ENCODE data around the gene SH3RF2. TPM values are rescaled to one million over a fixed set of nuclear protein-coding genes. Genes with fewer than 3 reads are reported as not detected.
"Not testable (repeated sequence)": the region's sequence is repeated elsewhere in the genome, so short reads cannot be mapped to it uniquely, and the experiment has no call there.

The SH3RF2 gene
- total and polyA plus RNA-seq, 2 donors (not counting 1 experiment from before 2014, with no cell fraction given), result 0.03 TPM; not detected in 1

DNA sequence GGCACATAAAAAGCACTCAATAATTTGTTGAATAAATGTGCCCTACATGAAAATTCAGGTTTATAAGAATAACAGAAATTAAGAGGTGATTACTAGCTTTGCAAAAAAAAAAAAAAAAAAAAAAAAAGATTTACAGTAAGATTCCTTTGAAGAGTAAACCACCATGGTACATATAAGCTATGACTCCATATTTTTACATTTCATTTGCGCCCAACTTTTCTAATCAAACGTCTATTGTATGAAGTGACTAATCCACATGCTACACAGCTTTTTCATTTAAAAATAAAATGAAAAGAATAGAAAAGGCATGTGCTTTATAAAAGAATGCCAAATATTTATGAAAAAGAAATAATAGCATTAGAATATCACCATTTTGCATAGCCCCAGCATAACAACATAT, 169.1 kb downstream of the SH3RF2 start, which contains the start of gene PLAC8L1:
TSS of gene PLAC8L1 (minus strand) at position 101 of the 400 bp plus-strand sequence. CDS start 1,266 bp downstream, outside the sequence.
- CTCF ChIA-PET, result no interaction called here
- intact Hi-C loops (cut with micrococcal nuclease), result no loop called here
- H3K27ac Mint-ChIP-seq, result no peak within 1 kb of the TSS

DNA sequence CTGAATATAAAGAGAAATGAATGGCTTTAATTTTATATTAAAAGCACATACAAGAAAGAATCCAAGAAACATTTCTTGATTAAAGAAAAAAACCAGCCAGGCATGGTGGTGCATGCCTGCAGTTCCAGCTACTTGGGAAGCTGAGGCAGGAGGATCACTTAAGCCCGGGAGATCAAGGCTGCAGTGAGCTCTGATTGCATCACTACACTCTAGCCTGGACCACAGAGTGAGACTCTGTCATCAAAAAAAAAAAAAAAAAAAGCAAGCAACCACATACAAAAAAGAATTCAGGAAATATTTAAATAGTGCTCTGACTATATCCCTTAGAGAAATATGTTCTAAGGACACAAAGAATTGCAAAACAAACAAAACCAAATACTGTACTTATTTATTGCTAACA, 171.5 kb downstream of the SH3RF2 start:
- intact Hi-C loops (cut with micrococcal nuclease), result no loop called here
- no peak for DNase-seq
- no peaks in the 10 kb centered on the region for H3K27me3 ChIP-seq (replicated peaks in 1 of 4; ENCODE audit: control extremely low read depth in 1 of 4, control insufficient read depth in 3 of 4, insufficient read depth in 4 of 4, low read length in 3 of 4)
- no peak overlapping the region for H3K4me3 ChIP-seq (ENCODE audit: control extremely low read depth in 1 of 5, extremely low read depth in 1 of 5, insufficient read depth in 1 of 5, low read depth in 2 of 5, low read length in 4 of 5)
- no peak overlapping the region for H2AFZ ChIP-seq (ENCODE audit: insufficient read depth, low read depth, low read length, poor library complexity, severe bottlenecking)
- H3K9me3 ChIP-seq (ENCODE audit: control extremely low read depth in 1 of 3, control insufficient read depth in 2 of 3, insufficient read depth in 1 of 3, low read length in 2 of 3), result peaks cover 0 to 4% (median 0%) of the 10 kb centered on the region in 3 donors
- no peak for ATAC-seq (ENCODE audit: low read depth)
- H3K4me1 ChIP-seq (ENCODE audit: control insufficient read depth in 2 of 2, insufficient read depth in 2 of 2, low read length in 2 of 2), result no peaks in the 10 kb centered on the region
- H3K27ac ChIP-seq (ENCODE audit: low read length in 2 of 2), result no peak overlapping the region
- no CpG with 5 or more reads among the region's 1 CpG for WGBS (ENCODE audit: insufficient coverage)
- no peak overlapping the region for H3K9ac ChIP-seq (ENCODE audit: low read length)
- no peaks in the 10 kb centered on the region for H3K9me3 Mint-ChIP-seq (ENCODE audit: insufficient read depth)
- no peaks in the 10 kb centered on the region for H4K20me1 ChIP-seq (ENCODE audit: control insufficient read depth, insufficient read depth, low read length, poor library complexity, severe bottlenecking)
- H3K4me1 Mint-ChIP-seq, result peaks cover 1% of the 10 kb centered on the region
- ChIA-PET CTCF (no interaction called here), POLR2A (interaction anchor here (0.6 kb wide), 1 partner anchor 68 kb away, joined by 3 read pairs; no protein-coding TSS in a partner anchor)
- no peaks in the 10 kb centered on the region for H3K79me2 ChIP-seq (ENCODE audit: control insufficient read depth, insufficient read depth, low read length)
- no peak overlapping the region for H3K4me3 Mint-ChIP-seq
- TF ChIP-seq EZH2 (IDR thresholded peaks at IDR 0.05; ENCODE audit: borderline replicate concordance, insufficient read depth, low read depth, low read length, poor library complexity, severe bottlenecking) (no peak), CTCF (IDR thresholded peaks at IDR 0.05) (no peak)
- no peak overlapping the region for H3K27ac Mint-ChIP-seq
- no peak overlapping the region for H3K4me2 ChIP-seq (replicated peaks; ENCODE audit: low read depth, low read length, poor library complexity, severe bottlenecking)
- H3K27me3 Mint-ChIP-seq, result no peaks in the 10 kb centered on the region
- H3K36me3 ChIP-seq (replicated peaks in 1 of 2; ENCODE audit: control extremely low read depth in 1 of 2, control insufficient read depth in 1 of 2, extremely low read depth in 1 of 2, insufficient read depth in 2 of 2, low read length in 1 of 2), result peaks cover 0 to 9% of the 10 kb centered on the region in 2 experiments

More for the DNA sequence above, 169.1 kb downstream of the SH3RF2 start, which contains the start of gene PLAC8L1:
- TF ChIP-seq CTCF (IDR thresholded peaks at IDR 0.05), result no peak
- TF ChIP-seq EZH2 (IDR thresholded peaks at IDR 0.05; ENCODE audit: borderline replicate concordance, insufficient read depth, low read depth, low read length, poor library complexity, severe bottlenecking), result no peak
- no peaks in the 10 kb centered on the region for H3K4me1 ChIP-seq (ENCODE audit: control insufficient read depth in 2 of 2, insufficient read depth in 2 of 2, low read length in 2 of 2)
- whole genome bisulfite sequencing (ENCODE audit: insufficient coverage), result no CpG with 5 or more reads among the region's 2 CpGs
- H3K27ac ChIP-seq (ENCODE audit: low read length in 2 of 2), result no peak within 1 kb of the TSS
- no peak within 1 kb of the TSS for H3K4me2 ChIP-seq (replicated peaks; ENCODE audit: low read depth, low read length, poor library complexity, severe bottlenecking)
- no peak within 1 kb of the TSS for H3K4me3 Mint-ChIP-seq
- no peaks in the 10 kb centered on the region for H3K27me3 Mint-ChIP-seq
- ATAC-seq (ENCODE audit: low read depth), result no peak
- no peaks in the 10 kb centered on the region for H3K27me3 ChIP-seq (replicated peaks in 1 of 4; ENCODE audit: control extremely low read depth in 1 of 4, control insufficient read depth in 3 of 4, insufficient read depth in 4 of 4, low read length in 3 of 4)
- H4K20me1 ChIP-seq (ENCODE audit: control insufficient read depth, insufficient read depth, low read length, poor library complexity, severe bottlenecking), result no peaks in the 10 kb centered on the region
- no peaks in the 10 kb centered on the region for H3K4me1 Mint-ChIP-seq
- H3K4me3 ChIP-seq (ENCODE audit: control extremely low read depth in 1 of 5, extremely low read depth in 1 of 5, insufficient read depth in 1 of 5, low read depth in 2 of 5, low read length in 4 of 5), result no peak within 1 kb of the TSS
- POLR2A ChIA-PET, result no interaction called here
- H3K9me3 Mint-ChIP-seq (ENCODE audit: insufficient read depth), result no peaks in the 10 kb centered on the region
- H3K79me2 ChIP-seq (ENCODE audit: control insufficient read depth, insufficient read depth, low read length), result no peaks in the 10 kb centered on the region
- H2AFZ ChIP-seq (ENCODE audit: insufficient read depth, low read depth, low read length, poor library complexity, severe bottlenecking), result no peak within 1 kb of the TSS
- peaks cover 0 to 4% (median 0%) of the 10 kb centered on the region in 3 donors for H3K9me3 ChIP-seq (ENCODE audit: control extremely low read depth in 1 of 3, control insufficient read depth in 2 of 3, insufficient read depth in 1 of 3, low read length in 2 of 3)
- H3K36me3 ChIP-seq (replicated peaks in 1 of 2; ENCODE audit: control extremely low read depth in 1 of 2, control insufficient read depth in 1 of 2, extremely low read depth in 1 of 2, insufficient read depth in 2 of 2, low read length in 1 of 2), result no peaks in the 10 kb centered on the region
- no peak for DNase-seq
- H3K9ac ChIP-seq (ENCODE audit: low read length), result no peak within 1 kb of the TSS

DNA sequence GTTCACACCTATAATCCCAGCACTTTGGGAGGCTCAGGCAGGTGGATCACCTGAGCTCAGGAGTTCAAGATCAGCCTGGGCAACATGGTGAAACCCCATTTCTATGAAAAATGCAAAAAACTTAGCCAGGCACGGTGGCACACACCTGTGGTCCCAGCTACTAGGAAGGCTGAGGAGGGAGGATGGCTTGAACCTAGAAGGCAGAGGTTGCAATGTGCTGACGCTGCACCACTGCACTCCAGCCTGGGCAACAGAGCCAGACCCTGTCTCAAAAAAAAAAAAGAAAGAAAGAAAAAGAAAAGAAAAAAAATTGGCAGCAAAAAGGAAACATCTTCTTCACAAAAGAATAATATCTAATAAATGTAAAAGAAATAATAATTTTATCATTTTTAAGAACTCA, 172.5 kb downstream of the SH3RF2 start:
- H3K4me1 Mint-ChIP-seq; H3K4me1 ChIP-seq (ENCODE audit: control insufficient read depth in 2 of 2, insufficient read depth in 2 of 2, low read length in 2 of 2); DNase-seq; H3K27me3 Mint-ChIP-seq; H3K9me3 Mint-ChIP-seq (ENCODE audit: insufficient read depth); H3K27me3 ChIP-seq (replicated peaks in 1 of 4; ENCODE audit: control extremely low read depth in 1 of 4, control insufficient read depth in 3 of 4, insufficient read depth in 4 of 4, low read length in 3 of 4); ATAC-seq (ENCODE audit: low read depth); H3K27ac ChIP-seq (ENCODE audit: low read length in 2 of 2); POLR2A ChIA-PET; CTCF ChIA-PET; H3K9ac ChIP-seq (ENCODE audit: low read length); H4K20me1 ChIP-seq (ENCODE audit: control insufficient read depth, insufficient read depth, low read length, poor library complexity, severe bottlenecking); H3K9me3 ChIP-seq (ENCODE audit: control extremely low read depth in 1 of 3, control insufficient read depth in 2 of 3, insufficient read depth in 1 of 3, low read length in 2 of 3); H3K27ac Mint-ChIP-seq; H2AFZ ChIP-seq (ENCODE audit: insufficient read depth, low read depth, low read length, poor library complexity, severe bottlenecking); H3K79me2 ChIP-seq (ENCODE audit: control insufficient read depth, insufficient read depth, low read length); intact Hi-C loops (cut with micrococcal nuclease); H3K4me3 ChIP-seq (ENCODE audit: control extremely low read depth in 1 of 5, extremely low read depth in 1 of 5, insufficient read depth in 1 of 5, low read depth in 2 of 5, low read length in 4 of 5); H3K4me3 Mint-ChIP-seq; H3K4me2 ChIP-seq (replicated peaks; ENCODE audit: low read depth, low read length, poor library complexity, severe bottlenecking): not testable (repeated sequence)
- H3K36me3 ChIP-seq (replicated peaks in 1 of 2; ENCODE audit: control extremely low read depth in 1 of 2, control insufficient read depth in 1 of 2, extremely low read depth in 1 of 2, insufficient read depth in 2 of 2, low read length in 1 of 2), result peaks cover 0 to 13% of the 10 kb centered on the region in 2 experiments
- 67% methylated on average over 1 of the region's 2 CpGs for WGBS (ENCODE audit: insufficient coverage)

Measured in B cell (primary cell).